NCI-H1417 (cell line): Measurements from ENCODE around the gene FGFR3.
"Not testable (repeated sequence)": the region's sequence is repeated elsewhere in the genome, so short reads cannot be mapped to it uniquely, and the experiment has no call there.

ENCODE experiments used
- DNase-seq, 3 experiments: peaks; one replicate each; lab custom pipeline; 2025; lab: John Stamatoyannopoulos, UW

Gene FGFR3

DNA sequence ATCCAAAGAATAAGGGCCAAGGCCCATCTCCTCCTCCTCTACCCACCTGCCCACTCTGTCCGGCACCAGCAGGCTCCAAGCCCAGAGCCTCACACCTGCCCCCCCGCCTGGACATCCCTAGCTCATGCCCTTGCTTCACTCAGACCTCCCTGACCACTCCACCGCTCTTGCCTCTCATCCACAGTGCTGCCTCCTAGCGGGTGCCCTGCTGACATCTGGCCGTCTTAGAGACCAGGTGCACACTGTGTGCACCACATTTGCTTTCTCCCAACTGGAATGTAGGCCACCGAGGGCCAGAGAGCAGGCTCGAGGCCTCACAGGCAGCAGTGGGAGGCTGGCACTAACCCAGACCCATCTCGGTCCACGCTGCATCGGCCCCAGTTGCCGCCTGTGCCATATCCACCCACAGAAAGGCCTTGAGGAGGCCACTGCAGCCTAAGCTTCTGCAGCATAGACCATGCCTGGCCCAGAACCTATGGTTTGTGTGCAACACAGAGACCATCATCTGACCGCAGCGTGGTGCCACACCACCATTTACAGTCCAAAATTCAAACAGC lies 49.3 kb downstream of the FGFR3 start:
- DNase-seq, result no peak

DNA sequence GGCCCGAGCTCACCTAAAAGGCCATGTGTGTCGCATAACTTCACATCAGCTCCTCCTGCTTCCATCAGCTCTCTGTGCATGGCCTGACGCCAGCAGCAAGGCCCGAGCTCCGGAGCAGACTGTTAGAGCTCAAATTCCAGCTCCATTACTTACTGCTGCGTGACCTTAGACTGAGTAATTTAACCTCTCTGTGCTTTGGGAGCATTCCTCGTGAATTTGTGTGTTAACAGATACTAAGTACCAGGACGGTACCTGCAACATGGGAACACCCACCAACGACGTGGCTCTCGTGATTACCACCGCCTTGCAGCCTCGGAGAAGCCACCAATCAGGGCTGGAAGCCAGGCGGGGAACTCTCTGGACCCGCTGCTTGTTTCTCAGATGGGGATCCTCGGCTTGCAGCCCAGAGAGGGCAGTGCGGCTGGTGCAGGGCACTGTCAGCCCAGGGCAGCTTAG lies 49.9 kb downstream of the FGFR3 start:
- DNase-seq, result no peak

DNA sequence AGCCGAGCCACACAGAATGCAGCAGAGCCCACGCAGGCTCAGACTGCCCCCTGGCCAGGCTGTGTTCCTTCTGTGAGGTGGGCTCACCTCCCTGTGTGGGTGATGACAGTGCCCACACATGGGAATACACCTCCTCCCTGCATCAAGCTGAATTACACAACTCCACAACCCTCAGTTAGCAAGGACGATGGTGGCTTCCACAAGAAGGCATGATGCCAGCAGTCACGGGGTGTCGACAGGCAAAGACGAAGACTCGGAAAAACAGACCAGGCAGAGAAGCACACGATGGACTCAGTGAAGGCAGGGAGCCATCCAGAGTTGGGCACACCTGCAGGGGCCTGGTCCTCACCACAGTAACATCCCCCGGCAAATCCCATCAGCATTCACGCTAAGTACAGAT lies 50.8 kb downstream of the FGFR3 start:
- no peak for DNase-seq

- not testable (repeated sequence) for DNase-seq
Measured at GRCh38 chr4:1844618-1845017, 51.5 kb downstream of the FGFR3 start.

DNA sequence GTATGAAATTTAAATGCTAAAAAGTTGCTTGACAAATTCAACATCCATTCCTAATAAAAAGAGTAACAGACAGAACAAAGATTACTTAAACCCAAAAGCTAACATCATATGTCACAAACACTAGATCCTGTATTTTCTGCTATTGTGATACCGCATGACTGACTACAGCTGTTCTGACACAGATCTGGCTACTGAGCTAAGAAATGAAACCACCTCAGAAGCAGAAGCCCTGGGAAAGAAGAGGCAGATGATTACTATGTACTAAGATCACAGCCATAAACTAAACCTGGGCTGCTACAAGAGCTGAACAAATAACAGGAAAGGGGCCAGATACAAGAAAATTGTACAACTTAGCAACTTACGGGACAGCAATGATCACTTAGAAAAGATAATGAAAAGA lies 53.5 kb downstream of the FGFR3 start:
- no peak for DNase-seq

- DNase-seq, result no peak
Measured at GRCh38 chr4:1850276-1850675, 57.2 kb downstream of the FGFR3 start.

DNA sequence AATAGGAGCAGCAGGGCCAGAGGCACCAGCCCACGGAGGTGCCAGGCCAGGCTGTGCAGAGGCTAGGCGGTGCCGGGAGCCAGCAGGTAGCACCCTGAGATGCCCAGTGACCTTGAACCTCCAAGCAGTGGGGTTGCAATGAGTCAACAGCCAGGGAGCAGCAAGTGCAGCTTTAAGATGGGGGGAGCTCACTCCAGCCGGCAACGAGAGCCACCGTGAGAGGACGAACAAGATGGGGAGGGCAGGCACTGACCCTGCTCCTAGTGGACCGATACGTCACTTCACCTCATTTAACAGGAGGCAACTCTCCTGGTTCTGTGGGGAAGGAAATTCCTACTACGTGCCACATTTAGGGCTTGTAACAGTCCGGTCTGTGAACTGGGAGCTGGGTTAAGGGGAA lies 58.1 kb downstream of the FGFR3 start:
- no peak for DNase-seq

DNA sequence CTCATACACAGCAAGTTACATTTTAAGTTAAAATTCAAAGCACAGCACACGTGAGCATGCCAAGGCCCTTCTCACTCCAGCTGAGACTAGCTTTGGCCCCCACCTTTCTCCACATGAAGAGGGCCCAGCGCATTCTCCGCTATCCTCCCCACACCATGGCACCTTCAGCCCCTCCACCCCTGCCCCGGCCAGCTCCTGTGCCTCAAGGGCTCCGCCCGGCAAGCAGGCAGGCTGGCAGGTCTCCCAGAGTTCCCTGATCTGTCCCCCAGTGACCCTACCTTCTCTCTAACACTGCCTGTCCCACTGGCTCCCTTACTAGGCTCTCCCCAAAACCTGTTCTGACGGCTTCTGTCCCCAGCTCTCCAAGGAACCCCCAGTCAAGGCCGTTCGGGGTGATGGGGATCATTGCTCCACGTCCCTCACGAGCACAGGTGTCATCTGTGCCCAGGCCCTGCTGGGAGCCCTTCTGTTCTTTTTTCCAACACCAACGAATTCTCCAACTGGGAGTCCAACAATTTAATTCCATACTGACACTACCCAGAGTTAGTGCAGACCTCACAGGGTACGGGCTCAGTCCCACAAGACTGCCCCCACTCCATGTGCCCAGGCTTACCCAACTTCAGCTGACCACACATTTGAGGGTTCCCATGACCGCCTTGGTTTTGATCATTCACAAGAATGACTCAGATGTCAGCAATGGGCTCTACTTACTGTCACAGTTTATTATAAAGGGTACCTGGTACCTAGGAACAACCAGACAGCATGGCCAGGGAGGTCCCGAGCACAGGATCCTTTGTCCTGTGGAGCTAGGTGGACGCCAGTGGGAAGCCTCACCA lies 58.7 kb downstream of the FGFR3 start:
- DNase-seq, result no peak

DNA sequence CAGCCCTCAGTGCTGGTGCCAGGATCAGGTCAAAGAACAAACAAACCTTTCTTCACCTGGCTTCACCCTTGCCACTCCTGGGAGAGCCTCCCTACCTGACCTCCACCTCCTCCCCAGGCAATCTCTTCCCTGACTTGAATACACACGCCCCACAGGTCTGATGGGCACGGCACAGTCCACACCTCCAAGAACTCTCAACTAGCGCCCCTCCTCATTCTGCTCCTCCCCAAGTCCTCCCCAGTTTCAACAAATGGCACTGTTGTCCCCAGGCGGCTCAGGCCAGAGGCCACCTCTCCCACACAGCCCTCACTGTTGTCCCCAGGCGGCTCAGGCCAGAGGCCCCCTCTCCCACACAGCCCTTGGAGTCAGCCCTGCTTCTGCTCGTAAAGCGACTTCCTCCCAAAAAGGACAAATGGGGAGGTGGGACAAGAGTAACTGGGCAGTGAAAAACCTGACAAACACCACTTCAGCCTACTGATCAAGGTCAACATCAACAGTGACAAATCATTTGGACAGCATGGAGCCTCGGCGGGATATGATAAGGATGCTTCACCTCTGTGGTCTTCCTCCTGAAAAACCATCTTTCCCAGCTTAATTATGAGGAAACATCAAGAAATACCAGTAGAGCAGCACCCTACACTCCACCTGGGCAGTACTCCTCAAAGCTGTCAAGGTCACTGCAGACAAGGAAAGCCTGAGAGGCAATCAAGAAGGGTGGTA lies 60.0 kb downstream of the FGFR3 start:
- DNase-seq, result no peak

- DNase-seq, result no peak
Measured at GRCh38 chr4:1854752-1855151, 61.7 kb downstream of the FGFR3 start.

- peak in 2 of 3 experiments; percentile 33 to 48 for DNase-seq
Measured at GRCh38 chr4:1855333-1856070, 62.4 kb downstream of the FGFR3 start.

DNA sequence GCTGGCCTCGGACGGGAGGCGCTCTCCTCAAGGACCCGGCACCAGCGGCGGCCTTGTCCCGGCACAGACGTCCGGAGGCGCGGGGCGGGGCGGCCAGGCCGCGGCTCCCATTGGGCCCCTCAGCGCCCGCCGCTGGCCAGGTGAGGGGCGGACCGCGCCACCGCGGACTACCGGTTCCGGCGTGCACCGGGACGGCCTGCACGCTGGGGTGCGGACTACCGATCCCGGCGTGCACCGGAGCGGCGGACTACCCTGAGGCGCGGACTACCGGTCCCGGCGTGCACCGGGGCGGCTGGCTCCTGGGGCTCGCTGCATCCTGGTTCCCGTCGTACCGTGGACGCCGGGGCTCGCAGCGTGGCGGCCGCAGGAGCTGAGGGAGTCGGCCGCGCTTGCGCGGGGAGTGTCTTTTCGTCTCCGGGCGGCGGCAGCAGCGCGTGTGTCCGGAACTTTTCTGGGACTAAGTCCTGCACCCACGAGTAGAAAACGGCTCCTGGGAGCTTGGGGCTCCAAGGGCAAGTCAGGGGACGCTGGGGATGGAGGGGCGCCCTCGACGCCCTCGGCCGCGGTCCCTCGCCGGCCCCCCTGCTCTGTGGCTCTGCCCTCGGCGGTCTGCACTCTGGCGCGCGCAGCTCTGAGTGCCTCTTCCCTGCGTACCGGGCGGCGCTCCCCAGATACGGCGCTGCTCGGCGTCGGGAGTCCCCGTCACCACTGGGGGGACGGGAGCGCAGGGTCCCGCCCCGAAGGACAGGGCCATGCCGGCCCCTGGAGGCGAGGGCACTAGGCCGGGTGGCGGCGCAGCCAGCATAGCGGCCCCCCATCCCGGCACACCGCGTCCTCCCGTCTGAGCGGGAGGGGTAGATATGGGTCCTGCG lies 63.2 kb downstream of the FGFR3 start, which contains the start of gene LETM1:
TSS of gene LETM1 (minus strand) at position 86 of the 872 bp plus-strand sequence. CDS start 206 bp downstream, outside the sequence.
- DNase-seq, result peak; percentile 93 to 95 (median 94)

DNA sequence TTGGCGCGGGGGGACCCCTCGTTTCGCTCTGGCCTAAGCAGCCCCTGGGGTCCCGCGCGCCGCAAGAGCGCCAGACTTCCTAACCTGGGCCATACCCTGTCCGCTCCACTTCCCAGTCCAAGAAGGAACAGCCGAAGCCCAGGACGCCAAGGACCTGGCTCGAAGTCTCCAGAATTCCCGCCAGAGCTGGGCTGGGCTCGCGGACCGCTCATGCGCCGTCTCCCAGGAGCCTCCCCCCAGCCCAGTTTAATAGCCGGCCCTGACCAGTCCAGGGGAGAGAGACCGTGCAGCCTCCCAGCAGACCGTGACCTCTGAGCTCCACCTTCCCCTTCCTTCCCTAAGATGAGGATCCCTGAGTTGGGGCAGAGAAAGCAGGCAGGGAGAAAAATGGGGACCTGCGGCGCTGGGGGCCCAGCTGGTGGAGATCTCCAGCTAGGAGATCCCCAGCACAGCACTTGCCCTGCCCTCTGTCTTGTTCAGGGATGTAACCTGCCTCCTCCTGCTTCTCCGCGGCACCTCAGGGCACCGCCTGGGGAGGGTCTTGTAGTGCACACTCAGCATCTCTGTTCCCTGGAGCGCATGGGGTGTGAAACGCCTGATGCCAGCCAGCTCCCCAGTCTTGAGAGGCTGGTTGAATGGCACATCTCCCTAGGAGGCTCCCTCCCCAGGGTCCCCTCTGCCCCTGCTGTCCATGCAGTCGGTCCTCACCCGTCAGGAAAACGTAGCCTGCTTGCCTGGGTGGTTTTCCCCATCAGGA lies 64.0 kb downstream of the FGFR3 start:
- peak in 2 of 3 experiments; percentile 55 to 61 for DNase-seq

DNA sequence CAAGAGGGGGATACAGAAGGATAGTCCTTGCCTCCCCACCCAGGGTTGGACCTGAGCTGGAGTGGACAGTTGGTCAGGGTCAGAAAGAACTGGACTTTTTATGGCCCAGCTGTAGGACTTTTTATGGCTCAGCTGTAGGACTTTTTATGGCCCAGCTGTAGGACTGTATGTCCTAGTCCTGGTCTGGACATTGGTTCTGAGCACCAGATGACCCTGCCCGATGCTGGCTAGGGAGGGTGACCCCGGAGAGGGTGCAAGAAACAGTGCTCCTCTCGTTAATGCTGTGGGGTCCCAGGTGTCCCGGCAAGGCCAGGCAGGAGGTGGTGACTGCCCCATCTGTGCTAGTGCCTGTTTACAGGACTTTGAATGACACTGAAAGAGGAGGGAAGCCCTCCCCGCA lies 64.8 kb downstream of the FGFR3 start:
- no peak for DNase-seq
